ENCODE measurements around the gene SH3BP1.
A peak's percentile ranks its signal among the peaks of the same experiment; 100 is the strongest.
"Not testable (repeated sequence)": the region's sequence is repeated elsewhere in the genome, so short reads cannot be mapped to it uniquely, and the experiment has no call there.

The SH3BP1 gene

GRCh38 chr22:37680191-37680851, 40.9 kb downstream of the SH3BP1 start:
- DNase-seq: no peak

DNA sequence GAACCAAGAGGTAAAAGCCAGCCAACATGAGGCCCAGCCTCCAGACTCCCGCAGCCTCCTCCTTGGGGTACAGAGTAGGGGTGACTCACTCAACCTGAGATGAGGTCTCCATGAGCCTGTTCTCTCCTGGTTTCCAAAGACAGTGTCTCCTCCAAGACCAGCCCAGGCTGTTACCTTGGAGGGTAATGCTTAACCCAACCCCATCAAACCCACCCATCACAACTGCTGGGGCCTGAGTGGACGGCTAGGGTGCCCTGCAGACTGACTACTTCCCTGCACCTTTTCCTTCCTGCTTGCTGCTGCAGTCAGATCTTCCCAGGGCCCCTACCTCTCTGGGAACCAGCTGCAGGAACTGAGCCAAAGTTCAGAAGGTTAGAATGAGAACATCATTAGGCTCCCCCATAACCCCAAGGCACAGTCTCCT, 41.5 kb downstream of the SH3BP1 start:
- no peak for DNase-seq

GRCh38 chr22:37681556-37682049, 42.1 kb downstream of the SH3BP1 start:
- peak; percentile 75 for DNase-seq

GRCh38 chr22:37684803-37685615, 45.5 kb downstream of the SH3BP1 start:
- DNase-seq: no peak

DNA sequence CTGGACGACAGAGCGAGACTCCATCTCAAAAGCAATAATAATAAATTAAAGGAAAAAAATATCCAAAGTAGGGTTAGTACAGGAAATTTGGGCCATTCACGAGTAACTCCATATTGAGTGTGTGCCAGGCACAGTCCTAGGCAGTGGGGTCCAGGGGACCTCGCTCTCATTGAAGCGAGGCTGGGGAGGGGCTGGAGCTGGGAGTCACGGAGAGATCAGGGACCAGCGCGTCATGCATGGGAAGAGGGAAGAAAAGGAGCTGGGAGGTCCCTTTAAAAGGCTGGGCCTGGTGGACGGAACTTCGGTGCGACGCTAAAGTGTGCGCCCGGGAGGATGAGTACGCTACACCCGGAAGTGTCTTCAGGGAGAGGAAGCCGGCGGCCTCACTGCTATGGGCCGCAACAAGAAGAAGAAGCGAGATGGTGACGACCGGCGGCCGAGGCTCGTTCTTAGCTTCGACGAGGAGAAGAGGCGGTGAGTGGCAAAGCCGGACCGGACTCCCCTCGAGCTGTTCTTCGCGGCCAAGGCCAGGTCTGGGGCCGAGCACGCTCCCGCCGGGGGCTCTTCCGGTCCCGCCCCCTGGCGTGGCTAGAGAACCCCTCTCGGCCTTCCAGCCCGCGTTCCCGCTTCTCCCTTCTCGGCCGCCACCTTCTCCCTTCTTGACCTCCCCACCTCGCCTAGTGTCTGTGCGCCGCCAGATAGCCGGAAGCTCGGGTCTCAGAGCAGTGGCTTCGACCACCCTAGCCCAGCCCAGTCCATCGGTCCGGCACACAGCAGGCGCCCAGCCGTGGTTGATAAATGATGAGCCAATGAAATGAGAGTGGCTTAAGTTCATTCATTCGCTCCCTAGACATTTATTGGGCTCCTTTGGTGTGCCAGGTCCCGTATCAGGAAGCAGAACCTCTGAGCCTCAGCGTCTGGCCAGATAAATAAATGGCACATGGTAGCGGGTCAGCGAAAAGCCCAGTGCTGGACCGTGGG, 46.8 kb downstream of the SH3BP1 start, which contains the start of gene NOL12:
Gene NOL12 (plus strand): TSS at position 342 of the 981 bp plus-strand sequence. CDS start 50 bp downstream, at position 392.
- peak; percentile 83 for DNase-seq

- DNase-seq: no peak
Measured at GRCh38 chr22:37690407-37690806, 50.9 kb downstream of the SH3BP1 start.

DNA sequence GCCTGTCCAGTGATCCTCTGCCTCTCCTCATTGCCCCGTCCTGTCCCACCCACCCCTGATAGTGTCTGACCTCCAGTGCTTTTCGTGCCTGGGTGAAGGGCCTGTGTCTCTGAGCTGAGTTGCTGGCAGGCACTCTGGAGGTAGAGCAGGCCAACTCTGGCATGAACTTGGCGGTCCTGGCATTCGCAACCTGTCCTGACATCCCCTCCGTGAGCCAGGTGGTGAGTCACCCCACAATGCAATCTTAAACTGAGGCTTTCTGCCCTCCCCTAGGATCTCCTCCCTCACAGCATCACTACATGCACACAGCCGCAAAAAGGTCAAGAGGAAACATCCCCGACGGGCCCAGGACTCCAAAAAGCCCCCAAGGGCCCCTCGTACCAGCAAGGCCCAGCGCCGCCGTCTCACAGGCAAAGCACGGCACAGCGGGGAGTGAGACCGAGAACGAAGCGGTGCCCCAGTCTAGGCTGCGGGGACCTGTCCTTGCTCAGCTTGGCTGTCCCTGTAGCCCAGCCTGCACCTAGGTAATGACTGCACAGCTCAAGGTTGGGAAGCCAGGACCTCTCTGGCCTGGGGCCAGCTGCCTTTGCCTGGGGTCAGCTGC, 51.5 kb downstream of the SH3BP1 start:
- no peak for DNase-seq

- DNase-seq: no peak
Measured at GRCh38 chr22:37692627-37693285, 53.3 kb downstream of the SH3BP1 start.

- not testable (repeated sequence) for DNase-seq
Measured at GRCh38 chr22:37694131-37694530, 54.7 kb downstream of the SH3BP1 start.

- DNase-seq: not testable (repeated sequence)
Measured at GRCh38 chr22:37696260-37696656, 56.8 kb downstream of the SH3BP1 start.

- DNase-seq: peak; percentile 83
Measured at GRCh38 chr22:37696657-37697537, 57.4 kb downstream of the SH3BP1 start, which contains the start of gene TRIOBP. TSS of gene TRIOBP (plus strand) at chr22:37697048. CDS start at chr22:37701366, 4,318 bp downstream.

DNA sequence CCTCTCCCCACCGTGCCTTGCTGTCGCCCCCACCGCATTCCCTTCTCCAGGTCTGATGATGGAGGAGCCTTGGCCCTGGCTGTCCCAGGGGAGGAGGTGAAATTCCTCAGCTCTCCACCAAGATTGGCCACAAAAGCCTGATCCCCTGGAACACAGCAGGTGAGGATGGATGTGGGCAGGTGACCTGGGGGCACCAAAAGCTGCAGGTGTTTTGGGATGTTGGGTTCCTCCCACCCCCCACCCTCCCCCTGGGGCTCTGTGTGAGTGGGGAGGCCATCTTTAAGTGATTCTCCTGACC, 58.0 kb downstream of the SH3BP1 start:
- no peak for DNase-seq

DNA sequence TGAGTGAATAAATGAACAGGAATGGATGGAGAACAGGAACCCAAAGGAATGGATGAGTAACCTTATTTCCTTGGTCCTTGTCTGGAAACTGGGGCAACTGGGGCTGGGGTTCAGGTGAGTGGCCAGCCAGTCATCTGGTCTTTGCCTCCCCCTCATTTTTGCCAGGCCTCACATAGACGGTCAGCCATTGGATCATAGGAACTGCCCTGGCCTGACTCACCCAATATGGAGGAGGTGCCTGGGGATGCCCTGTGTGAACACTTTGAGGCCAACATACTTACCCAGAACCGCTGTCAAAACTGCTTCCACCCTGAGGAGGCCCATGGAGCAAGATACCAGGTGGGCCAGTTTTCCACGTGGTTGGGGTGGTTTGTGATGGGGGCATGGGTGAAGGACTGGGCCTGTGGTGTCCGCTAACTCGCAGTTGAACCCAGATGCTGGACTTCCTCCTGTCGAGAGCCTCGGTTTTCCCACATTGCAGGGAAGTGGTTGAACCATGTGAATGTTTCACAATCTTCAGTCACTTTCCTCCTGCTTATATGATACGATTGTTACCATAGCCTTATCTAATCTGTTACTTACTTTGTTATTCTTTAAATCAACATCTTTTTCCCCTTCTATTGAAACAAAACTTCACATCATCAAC, 61.8 kb downstream of the SH3BP1 start:
- no peak for DNase-seq

DNA sequence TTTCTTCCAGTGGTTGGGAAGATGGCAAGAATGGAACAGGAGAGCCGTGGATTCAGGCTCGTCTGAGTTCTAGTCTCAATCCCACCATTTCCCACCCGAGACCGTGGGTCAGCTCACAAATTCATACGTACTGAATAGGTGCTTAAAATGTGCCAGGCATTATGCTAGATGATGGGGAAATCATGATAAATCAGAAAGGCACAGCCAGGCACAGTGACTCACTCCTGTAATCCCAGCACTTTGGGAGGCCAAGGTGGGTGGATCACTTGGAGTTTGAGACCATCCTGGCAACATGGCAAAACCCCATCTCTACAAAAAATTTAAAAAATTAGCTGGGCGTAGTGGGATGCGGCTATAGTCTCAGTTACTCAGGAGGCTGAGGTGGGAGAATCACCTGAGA, 64.4 kb downstream of the SH3BP1 start:
- no peak for DNase-seq

DNA sequence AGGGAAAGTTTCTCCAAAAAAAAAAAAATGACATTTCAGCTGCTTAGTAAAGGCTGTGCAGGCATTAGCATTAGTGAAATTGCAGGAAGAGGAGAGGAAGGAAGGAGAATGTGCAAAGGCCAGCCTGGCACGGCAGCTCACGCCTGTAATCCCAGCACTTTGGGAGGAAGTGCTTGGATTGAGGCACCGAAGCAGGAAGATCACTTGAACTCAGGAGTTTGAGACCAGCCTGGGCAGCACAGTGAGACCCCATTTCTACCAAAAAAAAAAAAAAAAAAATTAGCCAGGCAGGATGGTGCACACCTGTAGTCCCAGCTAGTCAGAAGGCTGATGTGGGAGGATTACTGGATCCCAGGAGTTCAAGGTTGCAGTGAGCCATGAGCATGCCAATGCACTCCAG, 65.2 kb downstream of the SH3BP1 start:
- no peak for DNase-seq

- DNase-seq: no peak
Measured at GRCh38 chr22:37705205-37705604, 65.7 kb downstream of the SH3BP1 start.

All from activated T-cell treated with anti-CD3 and anti-CD28 coated beads, Interleukin-2, amount 50 U/mL, for 1 hour (primary cell).